Left renal cortex interstitium (tissue), 4 donors: ENCODE results near the gene SNTB2. TPM values are rescaled to one million over a fixed set of nuclear protein-coding genes. Genes with fewer than 3 reads are reported as not detected.
A peak's percentile ranks its signal among the peaks of the same experiment; 100 is the strongest.
"Not testable (repeated sequence)": the region's sequence is repeated elsewhere in the genome, so short reads cannot be mapped to it uniquely, and the experiment has no call there.

ENCODE experiments used
- DNase-seq, 4 donors: peaks; one replicate each; pipeline ENCODE4 v3.0.0-alpha.2; 2013; ENCODE audit warnings: low read depth in 4 of 4, low spot score in 2 of 4, missing footprints in 1 of 4
- polyA plus RNA-seq, 4 donors: library from polyadenylated mRNA; unstranded; fragments of 120-200 nt; gene quantifications; one replicate each; pipeline ENCODE4 v1.2.1, GENCODE V29; 2013; ENCODE audit not compliant: insufficient read length in 4 of 4

The SNTB2 gene
- polyA plus RNA-seq, 4 donors: 10.0 to 13.3 (median 11.7) TPM

GRCh38 chr16:69277413-69277812 lies 90.4 kb downstream of the SNTB2 start:
- DNase-seq: no peak

- DNase-seq: no peak
Measured at GRCh38 chr16:69283851-69284250, 96.9 kb downstream of the SNTB2 start.

- no peak for DNase-seq
Measured at GRCh38 chr16:69285240-69285639, 98.3 kb downstream of the SNTB2 start.

- peak in 3 of 4 donors; percentile 43 to 78 (median 58) for DNase-seq
Measured at GRCh38 chr16:69286941-69287713, 100.2 kb downstream of the SNTB2 start.

- not testable (repeated sequence) for DNase-seq
Measured at GRCh38 chr16:69291657-69292056, 104.7 kb downstream of the SNTB2 start.

DNA sequence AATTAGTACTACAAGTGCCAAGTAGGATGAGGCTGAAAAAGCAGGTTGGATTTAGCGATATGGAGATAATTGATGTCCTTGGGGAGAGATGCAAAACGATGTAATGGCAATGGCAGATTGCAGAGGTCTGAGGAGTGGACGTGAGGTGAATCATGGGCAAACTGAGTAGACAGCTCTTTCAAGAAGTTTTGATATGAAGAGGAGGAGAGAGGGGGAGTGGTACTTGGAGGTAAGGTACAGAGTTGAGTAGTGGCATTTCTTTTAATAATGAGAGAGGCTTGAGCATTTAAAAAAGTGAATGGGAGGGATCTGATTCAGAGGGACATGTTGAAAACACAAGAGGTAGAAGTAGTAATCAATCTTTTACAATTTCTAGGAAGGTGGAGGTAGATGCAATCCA lies 106.4 kb downstream of the SNTB2 start:
- DNase-seq: no peak

- no peak for DNase-seq
Measured at GRCh38 chr16:69294051-69294450, 107.1 kb downstream of the SNTB2 start.

- not testable (repeated sequence) for DNase-seq
Measured at GRCh38 chr16:69296771-69297170, 109.8 kb downstream of the SNTB2 start.

GRCh38 chr16:69298261-69298660 lies 111.3 kb downstream of the SNTB2 start:
- DNase-seq: no peak

- DNase-seq: no peak
Measured at GRCh38 chr16:69301187-69301586, 114.2 kb downstream of the SNTB2 start.

- no peak for DNase-seq
Measured at GRCh38 chr16:69301861-69302260, 114.9 kb downstream of the SNTB2 start.

DNA sequence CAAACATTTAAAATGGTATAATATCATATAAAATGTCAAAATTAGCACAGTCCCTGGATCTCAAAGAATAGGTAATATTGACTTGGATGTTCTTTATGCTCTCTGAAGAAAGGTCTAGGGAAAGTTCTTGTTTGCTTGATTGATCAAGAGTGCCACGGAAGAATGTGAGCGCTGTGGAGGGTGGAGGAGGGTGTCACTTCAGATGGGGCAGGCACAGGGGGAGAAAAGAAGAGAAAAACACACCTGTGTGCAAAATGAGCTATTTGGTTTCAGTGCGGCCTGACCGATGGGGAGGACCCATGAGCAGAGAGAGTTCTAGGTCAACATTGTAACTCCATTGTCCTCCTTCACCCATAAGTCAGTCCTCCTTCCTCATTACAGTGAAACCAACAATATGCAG lies 115.3 kb downstream of the SNTB2 start:
- no peak for DNase-seq

GRCh38 chr16:69306031-69306430 lies 119.1 kb downstream of the SNTB2 start:
- no peak for DNase-seq

DNA sequence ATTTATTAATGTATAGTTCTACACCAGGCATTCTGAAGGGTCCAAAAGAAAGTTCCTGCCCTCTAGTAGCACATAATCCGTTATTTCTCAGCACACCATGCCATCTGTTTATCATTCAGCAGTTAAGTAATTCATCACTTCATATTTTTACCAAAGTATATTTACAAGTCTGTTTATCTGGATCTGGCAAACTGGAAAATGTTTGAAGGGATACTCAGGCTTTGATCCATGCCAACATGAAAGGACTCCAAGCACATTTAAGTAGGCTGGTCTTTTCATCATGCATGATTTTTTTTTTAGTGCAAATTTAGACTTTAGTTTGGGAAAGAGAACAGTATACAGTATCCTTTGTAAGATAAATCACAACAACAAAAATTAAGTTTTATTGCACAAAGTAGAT lies 120.1 kb downstream of the SNTB2 start:
- no peak for DNase-seq

GRCh38 chr16:69307856-69308255 lies 120.9 kb downstream of the SNTB2 start:
- DNase-seq: no peak

DNA sequence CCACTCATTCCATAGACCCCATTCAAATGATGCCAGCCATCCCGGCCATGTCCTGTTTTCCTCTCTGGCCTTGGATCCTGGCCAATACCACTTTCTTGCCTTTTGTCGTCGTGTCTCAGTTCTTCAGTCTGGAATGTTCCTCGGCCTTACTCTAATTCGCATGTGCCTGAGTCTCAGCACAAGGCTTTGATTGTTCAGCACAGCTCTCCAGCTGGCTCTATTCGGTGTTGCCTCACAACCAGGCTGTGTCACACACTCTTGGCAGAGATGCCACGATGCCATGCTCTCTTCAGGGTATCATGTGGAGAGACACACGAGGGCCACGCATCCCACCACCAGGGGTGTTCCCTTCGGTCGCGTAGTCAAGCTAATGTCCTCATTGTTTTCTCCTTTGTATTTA lies 122.4 kb downstream of the SNTB2 start:
- no peak for DNase-seq

DNA sequence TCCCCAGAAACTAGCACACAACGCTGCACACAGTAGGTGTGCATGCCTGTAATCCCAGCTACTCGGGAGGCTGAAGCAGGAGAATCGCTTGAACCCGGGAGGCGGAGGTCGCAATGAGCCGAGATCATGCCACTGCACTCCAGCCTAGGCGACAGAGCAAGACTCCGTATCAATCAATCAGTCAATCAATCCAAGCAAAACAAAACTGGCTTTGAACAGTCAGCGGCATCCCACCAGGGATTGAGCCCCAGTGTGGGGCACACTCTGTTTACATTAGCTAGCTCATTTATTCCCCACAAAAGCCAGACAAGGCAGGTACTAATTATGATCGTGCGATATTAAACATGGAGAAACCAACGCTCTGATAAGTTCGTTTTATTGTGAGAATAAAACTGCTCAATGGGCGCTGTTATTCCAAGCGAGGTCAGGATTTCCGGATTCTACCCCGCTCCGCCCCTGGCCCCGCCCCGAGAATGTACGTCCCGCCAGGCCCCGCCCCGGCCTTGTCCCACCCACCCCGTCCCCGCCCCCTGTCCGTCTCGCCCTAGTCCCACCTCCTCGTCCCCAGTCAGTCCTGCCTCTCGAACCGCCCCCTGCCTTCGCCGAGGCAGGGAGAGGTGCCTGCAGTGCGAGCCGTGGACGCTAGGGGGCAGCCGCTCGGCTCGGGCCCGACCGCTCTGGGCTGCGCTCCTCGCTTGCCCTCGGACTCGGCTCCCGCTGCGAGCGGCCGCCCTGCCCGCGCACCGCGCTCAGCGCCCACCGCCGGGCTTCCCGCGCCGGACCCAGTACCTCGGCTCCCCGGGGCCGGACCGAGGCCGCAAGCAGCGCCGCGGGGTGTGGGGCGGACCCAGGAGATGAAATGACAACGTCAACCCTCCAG lies 123.9 kb downstream of the SNTB2 start, which contains the start of gene VPS4A:
Gene VPS4A, plus strand, starts transcription at position 698 of the 880 bp plus-strand sequence. Its CDS starts 162 bp downstream, at position 860.
- DNase-seq: peak; percentile 77 to 93 (median 88)

DNA sequence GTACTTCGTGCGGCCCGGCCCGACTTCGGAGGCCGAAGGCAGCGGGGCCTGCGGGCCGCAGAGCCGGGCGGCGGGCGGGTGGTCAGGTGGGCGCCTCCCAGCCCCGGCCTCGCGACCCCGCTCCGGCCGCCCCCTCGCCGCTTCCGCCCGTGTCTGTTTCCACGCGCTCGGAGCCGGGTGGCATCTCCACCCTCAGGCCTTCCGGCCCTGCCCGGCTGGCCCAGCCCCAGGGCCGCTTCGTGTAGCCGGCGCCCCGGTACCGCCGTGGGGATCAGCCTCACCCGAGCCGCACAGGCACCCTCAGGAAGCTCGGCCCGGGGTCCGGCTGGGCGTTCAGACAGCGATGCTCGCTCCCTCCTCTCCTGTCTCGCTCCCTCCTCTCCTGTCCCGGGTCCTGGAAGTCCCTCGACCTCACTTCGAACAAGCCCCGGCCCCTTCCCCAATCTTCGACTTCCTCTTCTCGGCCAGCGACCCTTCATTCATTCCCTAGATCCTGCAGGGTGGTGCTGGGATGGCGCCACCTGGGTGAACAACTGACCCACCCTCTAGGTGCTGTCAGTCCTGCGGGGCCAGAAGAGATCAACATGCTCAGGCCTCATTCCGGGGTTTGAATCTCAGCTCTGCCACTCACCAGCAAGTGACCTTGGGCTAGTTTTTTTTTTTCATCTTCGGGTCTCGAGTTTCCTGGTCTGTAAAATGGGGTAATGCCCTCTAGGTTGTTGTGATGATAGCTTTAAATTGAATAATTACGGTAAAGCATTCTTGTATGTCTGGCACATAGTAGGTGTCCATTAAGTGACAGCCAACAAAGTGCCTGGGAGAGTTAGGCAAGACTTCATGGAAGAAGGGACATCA lies 124.8 kb downstream of the SNTB2 start:
- DNase-seq: no peak

- DNase-seq: no peak
Measured at GRCh38 chr16:69313469-69313868, 126.5 kb downstream of the SNTB2 start.

- DNase-seq: no peak
Measured at GRCh38 chr16:69314534-69314933, 127.6 kb downstream of the SNTB2 start.
